ENCODE results near the gene TMEM62.

The TMEM62 gene

DNA sequence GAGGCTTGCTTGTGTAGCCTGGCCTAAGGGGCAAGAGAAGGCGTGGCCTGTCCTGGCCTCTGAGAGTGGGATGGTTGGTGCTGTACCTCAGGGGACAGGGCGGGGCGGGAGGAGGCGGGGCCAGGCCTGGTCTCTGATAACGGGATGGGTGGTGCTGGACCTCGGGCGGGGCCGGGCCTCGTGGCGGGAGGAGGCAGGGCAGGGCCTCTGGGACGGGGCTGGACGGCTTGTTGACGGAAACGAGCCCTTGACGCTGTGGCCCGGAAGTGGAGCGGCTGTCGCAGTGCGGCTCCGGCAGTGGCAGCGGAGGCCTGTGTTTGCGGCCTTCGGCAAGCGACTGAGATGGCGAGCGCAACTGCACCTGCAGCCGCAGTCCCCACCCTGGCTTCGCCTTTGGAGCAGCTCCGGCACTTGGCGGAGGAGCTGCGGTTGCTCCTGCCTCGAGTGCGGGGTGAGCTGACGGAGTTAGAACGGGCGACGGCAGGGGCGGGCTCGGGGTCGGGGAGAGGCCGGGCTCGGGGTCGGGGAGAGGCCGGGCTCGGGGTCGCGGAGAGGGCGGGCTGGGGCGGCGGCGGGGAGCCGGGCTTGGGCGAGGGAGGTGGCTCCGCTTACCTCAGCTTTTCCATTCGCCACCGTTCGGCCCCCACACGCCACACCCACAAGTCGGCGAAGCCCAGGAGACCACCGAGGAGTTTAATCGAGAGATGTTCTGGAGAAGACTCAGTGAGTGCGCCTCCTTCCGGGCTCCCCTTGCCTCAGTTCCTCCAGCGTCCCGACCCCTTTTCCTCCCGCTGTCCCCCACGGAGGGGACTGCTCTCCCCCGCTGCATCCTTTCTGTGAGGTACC lies 52.0 kb downstream of the TMEM62 start, which contains the start of gene CCNDBP1:
CCNDBP1 (plus strand) TSS at position 247 of the 846 bp plus-strand sequence; CDS start at position 343, 96 bp downstream.
- peak within 1 kb of the TSS; percentile 50 for H3K27ac ChIP-seq
- TF ChIP-seq ZFX (IDR thresholded peaks at IDR 0.05) = peak; percentile 88
- TF ChIP-seq, protein P1, sequence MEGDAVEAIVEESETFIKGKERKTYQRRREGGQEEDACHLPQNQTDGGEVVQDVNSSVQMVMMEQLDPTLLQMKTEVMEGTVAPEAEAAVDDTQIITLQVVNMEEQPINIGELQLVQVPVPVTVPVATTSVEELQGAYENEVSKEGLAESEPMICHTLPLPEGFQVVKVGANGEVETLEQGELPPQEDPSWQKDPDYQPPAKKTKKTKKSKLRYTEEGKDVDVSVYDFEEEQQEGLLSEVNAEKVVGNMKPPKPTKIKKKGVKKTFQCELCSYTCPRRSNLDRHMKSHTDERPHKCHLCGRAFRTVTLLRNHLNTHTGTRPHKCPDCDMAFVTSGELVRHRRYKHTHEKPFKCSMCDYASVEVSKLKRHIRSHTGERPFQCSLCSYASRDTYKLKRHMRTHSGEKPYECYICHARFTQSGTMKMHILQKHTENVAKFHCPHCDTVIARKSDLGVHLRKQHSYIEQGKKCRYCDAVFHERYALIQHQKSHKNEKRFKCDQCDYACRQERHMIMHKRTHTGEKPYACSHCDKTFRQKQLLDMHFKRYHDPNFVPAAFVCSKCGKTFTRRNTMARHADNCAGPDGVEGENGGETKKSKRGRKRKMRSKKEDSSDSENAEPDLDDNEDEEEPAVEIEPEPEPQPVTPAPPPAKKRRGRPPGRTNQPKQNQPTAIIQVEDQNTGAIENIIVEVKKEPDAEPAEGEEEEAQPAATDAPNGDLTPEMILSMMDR (conservative IDR thresholded peaks at IDR 0.05) = peak; percentile 41

DNA sequence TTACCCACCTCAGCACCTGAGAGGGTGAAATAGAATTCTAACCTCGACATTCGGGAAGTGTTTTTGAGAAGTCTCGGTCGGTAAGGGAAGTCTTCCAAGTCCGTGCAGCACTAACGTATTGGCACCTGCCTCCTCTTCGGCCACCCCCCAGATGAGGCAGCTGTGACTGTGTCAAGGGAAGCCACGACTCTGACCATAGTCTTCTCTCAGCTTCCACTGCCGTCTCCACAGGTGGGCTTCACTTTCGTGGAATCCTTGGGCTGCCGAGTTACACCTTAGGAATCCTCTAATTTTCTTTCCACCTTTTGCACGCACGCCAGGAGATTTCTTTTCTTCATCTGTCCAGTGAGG lies 52.6 kb downstream of the TMEM62 start:
- TF ChIP-seq ZFX (IDR thresholded peaks at IDR 0.05) = no peak
- TF ChIP-seq, protein P1 (conservative IDR thresholded peaks at IDR 0.05) = no peak; the same call in none of the 2 replicates
- H3K27ac ChIP-seq = peak overlapping the region; percentile 50

DNA sequence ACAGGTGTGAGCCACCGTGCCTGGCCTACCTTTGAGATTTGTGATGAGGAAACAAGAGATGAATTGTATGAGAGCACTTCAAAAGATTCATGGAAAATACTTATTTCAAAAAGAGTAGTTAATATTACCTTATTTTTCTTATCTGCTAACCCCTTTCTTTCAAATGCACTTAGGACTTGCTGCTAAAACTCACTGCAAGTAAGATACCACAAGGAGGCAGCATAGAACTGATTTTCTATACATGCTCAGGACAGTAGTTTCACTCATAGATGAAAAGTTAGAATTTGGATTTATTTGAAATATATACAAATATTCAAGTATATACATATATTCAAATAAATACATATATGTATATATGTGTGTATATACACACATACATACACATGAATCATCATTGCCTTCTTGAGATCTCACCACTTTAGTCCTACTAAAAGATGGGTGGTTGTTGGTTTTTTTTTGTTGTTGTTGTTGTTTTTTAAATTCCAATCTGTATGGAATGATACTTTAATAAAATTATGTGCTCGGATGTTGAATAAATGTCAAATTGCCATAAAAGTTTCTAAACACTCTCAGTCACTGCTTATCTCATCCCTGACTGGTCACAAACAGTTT lies 54.3 kb downstream of the TMEM62 start:
- TF ChIP-seq, protein P1 (conservative IDR thresholded peaks at IDR 0.05) = peak; percentile 81
- no peak for TF ChIP-seq ZFX (IDR thresholded peaks at IDR 0.05)
- H3K27ac ChIP-seq = no peak overlapping the region

DNA sequence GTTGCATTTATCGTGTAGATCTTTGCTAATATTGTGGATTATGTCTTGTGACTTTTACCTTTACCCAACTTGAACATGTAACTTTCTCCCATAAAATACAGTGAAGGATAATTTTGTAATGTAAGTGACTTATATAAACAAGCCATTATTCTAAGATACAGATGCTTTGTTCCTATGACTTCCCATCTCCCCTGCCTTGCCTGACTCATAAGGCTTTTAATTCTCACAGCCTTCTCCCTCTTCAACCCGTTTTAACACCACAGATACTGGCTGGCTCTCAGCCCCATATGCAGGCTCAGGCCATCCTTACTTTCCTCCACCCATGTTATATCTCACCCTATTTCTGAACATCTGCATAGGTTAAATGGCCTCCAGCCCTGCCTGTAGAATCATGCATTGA lies 55.9 kb downstream of the TMEM62 start:
- no peak overlapping the region for H3K27ac ChIP-seq
- TF ChIP-seq, protein P1 (conservative IDR thresholded peaks at IDR 0.05) = no peak
- TF ChIP-seq ZFX (IDR thresholded peaks at IDR 0.05) = no peak

DNA sequence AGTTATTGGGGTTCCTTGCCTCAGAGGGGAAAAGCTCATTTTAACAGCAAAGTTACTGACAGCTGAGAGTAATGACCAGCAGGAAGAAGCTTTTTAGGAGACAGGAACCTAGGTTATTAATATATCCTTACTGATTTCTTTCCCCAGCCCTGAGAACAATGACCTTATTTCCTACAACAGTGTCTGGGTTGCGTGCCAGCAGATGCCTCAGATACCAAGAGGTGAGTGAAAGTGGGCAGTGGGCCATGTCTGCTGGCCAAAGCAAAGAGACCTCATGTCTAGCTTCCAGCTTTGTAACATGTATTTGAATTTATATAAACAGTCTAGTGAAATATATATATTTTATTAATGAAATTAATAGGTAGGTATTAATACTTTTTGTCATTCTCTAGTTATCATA lies 56.8 kb downstream of the TMEM62 start:
- TF ChIP-seq, protein P1 (conservative IDR thresholded peaks at IDR 0.05) = no peak
- no peak for TF ChIP-seq ZFX (IDR thresholded peaks at IDR 0.05)

DNA sequence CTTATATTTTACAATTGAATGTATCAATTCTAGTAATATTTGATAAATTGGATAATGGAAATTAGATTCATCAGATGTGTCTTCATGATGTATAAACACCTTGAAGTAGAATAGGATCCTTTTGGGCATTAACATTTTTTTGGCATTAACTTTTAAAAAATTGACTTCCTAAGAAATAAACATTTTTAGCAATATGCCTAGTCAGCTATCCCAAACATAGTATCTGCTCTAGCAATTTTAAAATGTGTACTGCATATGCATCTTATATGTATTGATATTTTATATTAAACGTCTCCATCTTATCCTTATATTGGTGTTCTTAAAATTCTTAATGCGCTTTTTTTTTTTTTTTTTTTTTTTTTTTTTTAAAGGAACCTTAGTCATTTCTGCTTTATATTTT lies 60.3 kb downstream of the TMEM62 start:
- no peak overlapping the region for H3K27ac ChIP-seq
- TF ChIP-seq, protein P1 (conservative IDR thresholded peaks at IDR 0.05) = no peak
- TF ChIP-seq ZFX (IDR thresholded peaks at IDR 0.05) = no peak

More for the DNA sequence above, 56.8 kb downstream of the TMEM62 start:
- H3K27ac ChIP-seq = peak overlapping the region; percentile 29; the same call in 1 of the 2 replicates

DNA sequence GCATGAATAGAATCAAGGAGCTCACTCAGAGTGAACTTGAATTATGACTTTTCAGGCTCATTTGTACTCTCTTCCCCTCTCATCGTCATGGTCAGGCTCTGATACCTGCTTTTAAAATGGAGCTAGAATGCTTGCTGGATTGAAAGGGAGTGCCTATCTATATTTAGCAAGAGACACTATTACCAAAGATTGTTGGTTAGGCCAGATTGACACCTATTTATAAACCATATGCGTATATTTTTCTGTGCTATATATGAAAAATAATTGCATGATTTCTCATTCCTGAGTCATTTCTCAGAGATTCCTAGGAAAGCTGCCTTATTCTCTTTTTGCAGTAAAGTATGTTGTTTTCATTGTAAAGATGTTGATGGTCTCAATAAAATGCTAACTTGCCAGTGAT lies 61.4 kb downstream of the TMEM62 start:
- no peak overlapping the region for H3K27ac ChIP-seq
- TF ChIP-seq ZFX (IDR thresholded peaks at IDR 0.05) = no peak
